Activated T-cell treated with anti-CD3 and anti-CD28 coated beads, Interleukin-2, amount 50 U/mL, for 72 hours (primary cell): ENCODE data around the gene COX15. TPM values are rescaled to one million over a fixed set of nuclear protein-coding genes. Genes with fewer than 3 reads are reported as not detected.

Experiments
- ATAC-seq, 2 donors: fragments of 150-1000 bp; cut with Tn5 transposase; replicated peaks in 1 of 2; 2 replicates each; pipeline ENCODE4 v1.10.0; 2021; ENCODE audit warnings: moderate library complexity in 2 of 2, mild to moderate bottlenecking in 1 of 2
- DNase-seq, 2 donors: peaks; one replicate each; pipeline ENCODE4 v3.0.0; 2021 to 2022; ENCODE audit warnings: mixed read lengths in 1 of 2
- H3K27ac Mint-ChIP-seq: one replicate; pipeline ENCODE4 v1.8.0; 2022; ENCODE audit warnings: mild to moderate bottlenecking, moderate library complexity, mixed read lengths
- H3K27me3 Mint-ChIP-seq: one replicate; pipeline ENCODE4 v1.8.0; 2022; ENCODE audit warnings: low read depth, mixed read lengths
- H3K36me3 Mint-ChIP-seq, 2 donors: one replicate each; pipeline ENCODE4 v1.8.0; 2022; ENCODE audit warnings: mixed read lengths in 2 of 2, mild to moderate bottlenecking in 1 of 2; ENCODE audit not compliant: insufficient read depth in 2 of 2
- H3K4me1 Mint-ChIP-seq: one replicate; pipeline ENCODE4 v1.8.0; 2022; ENCODE audit warnings: low read depth, mixed read lengths
- H3K4me3 Mint-ChIP-seq, 2 donors: one replicate each; pipeline ENCODE4 v1.8.0; 2022; ENCODE audit warnings: mild to moderate bottlenecking in 2 of 2, mixed read lengths in 2 of 2, moderate library complexity in 2 of 2
- H3K9me3 Mint-ChIP-seq, 2 donors: one replicate each; pipeline ENCODE4 v1.8.0; 2022; ENCODE audit warnings: mixed read lengths in 2 of 2
- total RNA-seq, 2 donors: library from RNA; stranded (reverse); gene quantifications; one replicate each; pipeline ENCODE4 v1.2.3, GENCODE V29; 2022

Gene COX15
- total RNA-seq, 2 donors from 2014 or later: 33.4 to 38.2 TPM

GRCh38 chr10:99731306-99732032 is 458 bp downstream of the COX15 start:
- ATAC-seq (no peak), DNase-seq (no peak)
- Mint-ChIP-seq H3K9me3 (no peaks in the 10 kb centered on the region), H3K27ac (peak overlapping the region; percentile 98), H3K27me3 (no peaks in the 10 kb centered on the region), H3K4me3 (peak overlapping the region; percentile 97 to 99), H3K4me1 (peaks cover 39% of the 10 kb centered on the region), H3K36me3 (peaks cover 8 to 21% of the 10 kb centered on the region in 2 donors)

- no peak for DNase-seq
- no peaks in the 10 kb centered on the region for H3K27me3 Mint-ChIP-seq
- H3K4me3 Mint-ChIP-seq: no peak overlapping the region
- H3K4me1 Mint-ChIP-seq: peaks cover 39% of the 10 kb centered on the region
- no peak for ATAC-seq
- H3K36me3 Mint-ChIP-seq: peaks cover 8 to 18% of the 10 kb centered on the region in 2 donors
- H3K27ac Mint-ChIP-seq: peak overlapping the region; percentile 27
- H3K9me3 Mint-ChIP-seq: no peaks in the 10 kb centered on the region
Observed at GRCh38 chr10:99730026-99730425, 1.9 kb downstream of the COX15 start.

- DNase-seq: no peak
- Mint-ChIP-seq H3K36me3 (peaks cover 12 to 21% of the 10 kb centered on the region in 2 donors), H3K27me3 (no peaks in the 10 kb centered on the region), H3K4me3 (no peak overlapping the region), H3K27ac (peak overlapping the region; percentile 7), H3K9me3 (no peaks in the 10 kb centered on the region), H3K4me1 (no peaks in the 10 kb centered on the region)
- no peak for ATAC-seq
Observed at GRCh38 chr10:99720387-99720786, 11.5 kb downstream of the COX15 start.

- H3K4me1 Mint-ChIP-seq: peaks cover 19% of the 10 kb centered on the region
- H3K9me3 Mint-ChIP-seq: no peaks in the 10 kb centered on the region
- ATAC-seq (no peak), DNase-seq (no peak)
- no peaks in the 10 kb centered on the region for H3K27me3 Mint-ChIP-seq
- no peak overlapping the region for H3K4me3 Mint-ChIP-seq
- H3K27ac Mint-ChIP-seq: no peak overlapping the region
- H3K36me3 Mint-ChIP-seq: peaks cover 6 to 10% of the 10 kb centered on the region in 2 donors
Observed at GRCh38 chr10:99714446-99714845, 17.5 kb downstream of the COX15 start.

GRCh38 chr10:99711129-99711719 is 20.7 kb downstream of the COX15 start:
- peaks cover 2 to 8% of the 10 kb centered on the region in 2 donors for H3K36me3 Mint-ChIP-seq
- H3K4me1 Mint-ChIP-seq: peaks cover 20% of the 10 kb centered on the region
- no peaks in the 10 kb centered on the region for H3K9me3 Mint-ChIP-seq
- H3K27me3 Mint-ChIP-seq: no peaks in the 10 kb centered on the region
- DNase-seq: peak; percentile 32 to 34
- no peak overlapping the region for H3K4me3 Mint-ChIP-seq
- no peak overlapping the region for H3K27ac Mint-ChIP-seq
- peak; percentile 61 for ATAC-seq

- DNase-seq: peak; percentile 8
- Mint-ChIP-seq H3K27ac (peak overlapping the region; percentile 80), H3K4me3 (peak overlapping the region in 1 of 2 donors; percentile 64), H3K9me3 (no peaks in the 10 kb centered on the region), H3K27me3 (no peaks in the 10 kb centered on the region), H3K36me3 (peaks cover 2 to 5% of the 10 kb centered on the region in 2 donors), H3K4me1 (peaks cover 20% of the 10 kb centered on the region)
- ATAC-seq: peak; percentile 91 to 93
Observed at GRCh38 chr10:99709480-99710229, 22.3 kb downstream of the COX15 start.

- Mint-ChIP-seq H3K27ac (no peak overlapping the region), H3K27me3 (no peaks in the 10 kb centered on the region), H3K9me3 (no peaks in the 10 kb centered on the region), H3K4me1 (peaks cover 20% of the 10 kb centered on the region), H3K36me3 (peaks cover 2 to 5% of the 10 kb centered on the region in 2 donors), H3K4me3 (no peak overlapping the region)
- DNase-seq: no peak
- ATAC-seq: no peak
Observed at GRCh38 chr10:99708428-99709012, 23.4 kb downstream of the COX15 start.

GRCh38 chr10:99700649-99701048 is 31.3 kb downstream of the COX15 start:
- no peak overlapping the region for H3K27ac Mint-ChIP-seq

GRCh38 chr10:99698504-99699080 is 33.3 kb downstream of the COX15 start:
- H3K9me3 Mint-ChIP-seq: no peaks in the 10 kb centered on the region
- no peaks in the 10 kb centered on the region for H3K27me3 Mint-ChIP-seq
- H3K27ac Mint-ChIP-seq: no peak overlapping the region
- no peak for DNase-seq
- H3K36me3 Mint-ChIP-seq: peaks cover 4 to 7% of the 10 kb centered on the region in 2 donors
- no peak overlapping the region for H3K4me3 Mint-ChIP-seq
- ATAC-seq: no peak
- H3K4me1 Mint-ChIP-seq: no peaks in the 10 kb centered on the region

More at GRCh38 chr10:99700649-99701048, 31.3 kb downstream of the COX15 start:
- ATAC-seq: no peak
- no peak for DNase-seq
- no peaks in the 10 kb centered on the region for H3K9me3 Mint-ChIP-seq
- no peaks in the 10 kb centered on the region for H3K4me1 Mint-ChIP-seq
- no peak overlapping the region for H3K4me3 Mint-ChIP-seq
- H3K27me3 Mint-ChIP-seq: no peaks in the 10 kb centered on the region
- H3K36me3 Mint-ChIP-seq: peaks cover 4 to 7% of the 10 kb centered on the region in 2 donors

GRCh38 chr10:99695761-99696160 is 36.2 kb downstream of the COX15 start:
- H3K4me3 Mint-ChIP-seq: no peak overlapping the region
- H3K27me3 Mint-ChIP-seq: no peaks in the 10 kb centered on the region
- DNase-seq (no peak), ATAC-seq (no peak)
- peaks cover 6 to 10% of the 10 kb centered on the region in 2 donors for H3K36me3 Mint-ChIP-seq
- H3K4me1 Mint-ChIP-seq: no peaks in the 10 kb centered on the region
- no peaks in the 10 kb centered on the region for H3K9me3 Mint-ChIP-seq
- no peak overlapping the region for H3K27ac Mint-ChIP-seq

GRCh38 chr10:99693933-99694583 is 37.9 kb downstream of the COX15 start:
- peaks cover 4 to 10% of the 10 kb centered on the region in 2 donors for H3K36me3 Mint-ChIP-seq
- ATAC-seq (no peak), DNase-seq (no peak)
- no peaks in the 10 kb centered on the region for H3K27me3 Mint-ChIP-seq
- no peaks in the 10 kb centered on the region for H3K4me1 Mint-ChIP-seq
- H3K4me3 Mint-ChIP-seq: no peak overlapping the region
- H3K27ac Mint-ChIP-seq: no peak overlapping the region
- H3K9me3 Mint-ChIP-seq: no peaks in the 10 kb centered on the region

GRCh38 chr10:99689461-99689860 is 42.5 kb downstream of the COX15 start:
- no peak overlapping the region for H3K4me3 Mint-ChIP-seq
- no peaks in the 10 kb centered on the region for H3K27me3 Mint-ChIP-seq
- H3K27ac Mint-ChIP-seq: no peak overlapping the region
- no peaks in the 10 kb centered on the region for H3K9me3 Mint-ChIP-seq
- H3K36me3 Mint-ChIP-seq: peaks cover 4 to 12% of the 10 kb centered on the region in 2 donors
- DNase-seq: no peak
- no peaks in the 10 kb centered on the region for H3K4me1 Mint-ChIP-seq
- ATAC-seq: no peak
